DMS 273 (cell line): ENCODE measurements around the gene LIPH.
"Not testable (repeated sequence)": the region's sequence is repeated elsewhere in the genome, so short reads cannot be mapped to it uniquely, and the experiment has no call there.

Source experiments
- DNase-seq: peaks from one replicate; lab custom pipeline; 2025; ENCODE audit not compliant: unreplicated experiment; lab: John Stamatoyannopoulos, UW

LIPH gene

GRCh38 chr3:185552358-185552877, at the start of gene LIPH:
Gene LIPH, minus strand, starts transcription at chr3:185552588. Its CDS starts 117 bp downstream, at chr3:185552471.
- peak; percentile 43 for DNase-seq

DNA sequence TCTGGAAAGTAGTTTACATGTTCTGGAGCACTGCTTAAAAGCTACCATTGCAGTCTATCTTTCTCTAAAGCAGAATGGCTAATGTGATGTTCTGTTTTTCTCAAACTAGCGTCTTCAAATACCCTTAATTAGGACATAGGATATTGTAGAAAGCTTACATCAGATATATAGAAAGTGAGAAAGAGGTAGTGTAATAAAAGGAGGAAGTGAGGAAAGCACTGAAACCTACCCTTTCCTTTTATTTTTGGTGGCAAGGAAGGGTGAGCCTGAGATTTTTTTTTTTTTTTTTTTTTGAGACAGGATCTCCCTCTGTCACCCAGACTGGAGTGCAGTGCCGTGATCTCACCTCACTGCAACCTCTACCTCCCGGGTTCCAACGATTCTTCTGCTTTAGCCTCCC, 43.1 kb upstream of the LIPH start:
- no peak for DNase-seq

DNA sequence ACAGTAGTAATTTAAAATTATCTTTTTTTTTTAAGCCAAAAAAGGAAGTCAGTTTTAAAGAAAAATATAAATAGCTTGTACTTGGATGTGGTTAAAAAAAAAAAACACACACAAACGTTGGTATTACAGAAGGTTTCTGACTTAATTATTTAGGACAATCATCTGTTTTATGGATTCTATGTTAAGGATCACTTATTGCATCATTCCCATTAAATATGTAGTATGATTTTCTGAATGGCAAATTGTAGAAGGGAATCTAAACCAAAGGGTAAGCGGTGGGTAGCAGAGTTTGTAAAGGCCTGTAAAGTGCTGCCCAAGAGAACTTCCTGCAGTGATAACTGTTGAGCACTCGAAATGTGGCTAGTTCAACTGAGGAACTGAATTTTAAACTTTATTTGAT, 41.7 kb upstream of the LIPH start:
- DNase-seq: no peak

- DNase-seq: peak; percentile 76
Measured at GRCh38 chr3:185586686-185587039, 34.3 kb upstream of the LIPH start.

DNA sequence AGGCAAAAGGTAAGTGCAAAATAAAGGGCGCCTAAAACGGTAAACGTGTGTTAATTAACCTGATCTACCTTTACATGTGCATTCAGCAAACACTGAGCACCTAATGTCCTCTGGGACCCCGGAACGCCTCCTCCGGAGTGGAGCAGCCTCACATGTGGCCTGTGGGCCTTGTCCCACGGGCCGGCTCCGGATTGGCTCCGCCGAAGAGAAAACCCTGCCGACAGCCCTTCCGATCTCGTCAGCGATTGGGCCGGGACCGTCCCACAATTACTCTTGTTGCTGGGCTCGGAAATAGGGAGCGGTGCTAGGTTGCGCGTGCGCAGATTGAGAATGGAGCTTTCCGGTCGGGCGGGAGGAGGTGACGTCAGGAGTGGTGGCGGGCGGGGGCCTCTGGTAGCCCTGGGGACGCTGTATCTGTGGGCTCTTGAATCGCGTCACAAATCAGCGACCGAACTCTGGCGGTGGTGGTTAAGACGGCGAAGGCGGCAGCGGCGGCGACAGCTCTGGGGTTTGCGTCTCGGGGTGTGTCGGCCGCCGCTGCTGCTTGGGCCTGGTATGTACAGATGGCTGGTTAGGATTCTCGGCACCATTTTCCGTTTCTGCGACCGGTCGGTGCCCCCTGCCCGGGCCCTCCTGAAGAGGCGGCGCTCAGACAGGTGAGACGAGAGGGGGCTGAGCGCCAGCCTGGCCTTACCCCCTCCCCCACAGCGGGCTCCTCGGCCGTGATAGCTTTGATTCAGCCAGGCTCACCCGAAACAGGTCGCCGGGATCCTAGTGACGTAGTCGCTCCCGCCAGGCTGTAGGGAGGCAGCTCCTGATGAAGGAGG, 33.7 kb upstream of the LIPH start, which contains the start of gene SENP2:
SENP2 (plus strand) TSS at position 437 of the 827 bp plus-strand sequence; CDS start at position 556, 119 bp downstream.
- DNase-seq: peak; percentile 100

DNA sequence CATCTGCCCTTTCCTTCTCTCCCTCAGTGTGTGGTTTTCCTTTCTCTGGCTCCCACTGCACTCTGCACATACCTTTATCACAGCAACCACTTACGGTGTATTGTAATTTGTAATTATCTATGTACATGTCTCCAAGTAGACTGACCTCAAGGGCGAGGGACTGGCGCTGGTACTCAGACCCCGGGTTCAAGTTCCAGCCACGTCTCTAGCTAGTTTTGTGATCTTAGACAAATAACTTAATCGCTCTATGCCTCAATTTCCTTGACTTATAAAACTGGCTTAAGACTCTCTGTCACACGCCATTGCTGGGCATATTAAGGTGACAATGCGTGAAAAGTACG, 33.1 kb upstream of the LIPH start:
- DNase-seq: no peak

DNA sequence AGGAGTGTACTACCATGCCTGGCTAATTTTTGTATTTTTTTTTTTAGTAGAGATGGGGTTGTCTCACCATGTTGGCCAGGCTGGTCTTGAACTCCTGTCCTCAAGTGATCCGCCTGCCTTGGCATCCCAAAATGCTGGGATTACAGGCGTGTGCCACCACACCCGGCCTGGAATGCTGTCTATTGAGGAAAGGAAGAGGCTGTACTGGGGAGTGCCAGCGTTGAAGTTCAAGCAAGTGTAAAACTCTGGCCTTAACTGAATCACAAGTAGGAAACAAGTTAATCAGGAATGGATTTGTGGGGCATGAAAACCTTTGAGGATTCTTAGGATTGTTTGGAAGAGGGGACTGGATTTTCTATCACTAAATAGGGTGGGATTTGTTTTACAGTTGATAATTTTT, 32.3 kb upstream of the LIPH start:
- no peak for DNase-seq

- peak; percentile 32 for DNase-seq
Measured at GRCh38 chr3:185583925-185584324, 31.5 kb upstream of the LIPH start.

GRCh38 chr3:185582871-185583270, 30.5 kb upstream of the LIPH start:
- peak; percentile 54 for DNase-seq

- no peak for DNase-seq
Measured at GRCh38 chr3:185582236-185582635, 29.8 kb upstream of the LIPH start.

GRCh38 chr3:185575108-185575869, 22.9 kb upstream of the LIPH start:
- DNase-seq: peak; percentile 95

DNA sequence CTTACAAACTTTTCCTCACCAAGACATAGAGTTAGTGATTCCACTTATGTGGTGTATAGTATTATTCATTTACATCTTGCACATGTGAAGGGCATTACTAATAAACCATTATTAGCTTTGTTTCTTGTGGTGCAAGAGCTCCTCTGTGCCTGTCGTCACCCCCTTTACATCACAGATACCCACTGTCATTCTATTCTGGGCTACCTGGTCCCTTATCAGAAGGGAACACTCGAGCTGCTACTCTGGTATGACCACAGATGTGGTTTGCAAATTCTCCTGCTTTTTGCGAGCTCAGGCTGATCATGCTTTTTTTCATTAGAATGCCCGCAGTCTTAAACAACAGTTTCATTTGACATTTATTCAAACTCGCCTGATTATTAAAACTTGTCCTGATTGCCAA, 19.8 kb upstream of the LIPH start:
- no peak for DNase-seq

DNA sequence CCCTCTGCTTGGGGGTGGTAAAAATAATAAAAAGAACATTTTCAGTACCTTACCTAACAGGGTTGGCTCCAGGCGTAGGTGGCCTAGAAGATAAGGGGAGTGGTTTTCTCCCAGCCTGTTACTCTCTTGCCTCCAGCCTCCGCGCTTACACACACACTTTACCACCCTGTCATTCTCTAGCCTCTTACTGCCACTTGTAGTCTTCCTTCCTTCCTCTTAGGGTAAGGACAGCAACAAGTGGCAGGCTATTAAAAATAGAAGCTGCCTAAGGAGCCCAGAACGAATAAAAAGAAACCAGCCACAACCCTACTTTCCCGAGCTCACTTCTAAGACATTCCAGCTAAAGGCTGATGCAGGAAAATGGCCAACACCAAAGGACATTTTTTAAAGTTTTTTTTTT, 9.6 kb upstream of the LIPH start:
- no peak for DNase-seq

DNA sequence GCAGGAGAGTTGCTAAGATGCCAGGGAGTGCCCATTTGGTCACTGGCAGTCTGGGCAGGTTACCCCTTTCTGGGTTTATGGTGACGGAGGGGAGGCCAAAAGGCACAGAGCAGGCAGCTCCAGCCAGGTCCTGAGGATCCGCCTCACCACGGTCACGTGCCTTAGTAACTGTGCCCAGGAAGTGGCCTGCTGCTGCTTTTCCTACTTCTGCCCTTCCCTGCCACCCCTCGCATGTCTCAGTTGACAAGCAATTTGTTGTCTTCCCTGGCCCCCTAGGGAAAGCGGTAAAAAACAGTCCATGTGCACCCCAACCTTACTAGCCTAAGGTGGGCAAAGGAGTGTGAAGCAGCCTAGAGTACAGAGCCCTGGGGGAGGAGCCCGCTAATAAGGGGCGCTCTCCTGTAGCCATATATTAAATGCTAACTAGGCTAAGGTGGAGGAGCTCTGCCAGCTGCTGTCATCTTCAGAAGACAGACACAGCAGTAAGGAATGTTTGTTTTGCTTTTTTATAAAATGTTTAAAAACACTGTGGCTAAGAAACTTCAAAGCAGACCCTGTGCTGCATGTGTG, 9.1 kb upstream of the LIPH start:
- DNase-seq: no peak

DNA sequence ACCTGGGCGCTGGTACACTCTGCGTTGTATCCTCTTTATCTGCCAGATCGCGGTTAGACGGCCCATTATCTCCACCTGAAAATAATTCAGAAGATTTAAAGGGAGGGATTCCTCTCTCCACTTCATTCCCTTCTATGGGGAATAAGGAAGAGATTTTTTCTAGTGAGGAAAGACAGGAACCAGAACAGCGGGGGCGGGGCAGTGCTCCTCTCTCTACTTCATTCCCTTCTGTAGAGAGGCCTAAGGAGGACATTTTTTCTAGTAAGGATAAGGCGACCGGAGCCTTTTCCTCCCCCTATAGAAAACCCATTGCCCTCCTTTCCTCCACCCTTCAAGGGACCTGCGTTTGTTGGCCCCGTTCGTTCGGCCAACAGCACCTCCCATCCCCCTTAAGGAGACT, 8.3 kb upstream of the LIPH start:
- no peak for DNase-seq

DNA sequence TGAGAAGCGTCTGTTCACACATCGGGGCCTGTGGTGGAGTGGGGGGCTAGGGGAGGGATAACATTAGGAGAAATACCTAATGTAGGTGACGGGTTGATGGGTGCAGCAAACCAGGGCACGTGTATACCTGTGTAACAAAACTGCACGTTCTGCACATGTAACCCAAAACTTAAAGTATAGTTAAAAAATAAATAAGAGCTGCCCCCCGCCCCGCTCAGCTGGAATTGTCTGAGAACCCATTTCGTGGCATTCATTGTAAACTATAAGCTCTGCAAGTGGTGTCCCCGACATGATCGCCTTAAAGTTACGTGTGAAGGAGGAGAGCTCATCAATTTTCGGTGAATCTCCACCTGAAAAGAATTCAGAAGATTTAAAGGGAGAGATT, 7.3 kb upstream of the LIPH start:
- no peak for DNase-seq

- no peak for DNase-seq
Measured at GRCh38 chr3:185558395-185558794, 6.0 kb upstream of the LIPH start.

- DNase-seq: not testable (repeated sequence)
Measured at GRCh38 chr3:185556640-185557039, 4.3 kb upstream of the LIPH start.

- DNase-seq: no peak
Measured at GRCh38 chr3:185555860-185556347, 3.5 kb upstream of the LIPH start.

GRCh38 chr3:185555101-185555501, 2.7 kb upstream of the LIPH start:
- DNase-seq: no peak

- DNase-seq: no peak
Measured at GRCh38 chr3:185549651-185550111, 2.7 kb downstream of the LIPH start.

GRCh38 chr3:185549122-185549521, 3.3 kb downstream of the LIPH start:
- DNase-seq: peak; percentile 86
